ENCODE measurements around the gene SETD7. TPM values are rescaled to one million over a fixed set of nuclear protein-coding genes. Genes with fewer than 3 reads are reported as not detected.

Gene SETD7
- total and polyA plus RNA-seq, 2 of the 4 experiments (the other 2 are of a cell fraction), result 17.0 to 46.6 TPM

DNA sequence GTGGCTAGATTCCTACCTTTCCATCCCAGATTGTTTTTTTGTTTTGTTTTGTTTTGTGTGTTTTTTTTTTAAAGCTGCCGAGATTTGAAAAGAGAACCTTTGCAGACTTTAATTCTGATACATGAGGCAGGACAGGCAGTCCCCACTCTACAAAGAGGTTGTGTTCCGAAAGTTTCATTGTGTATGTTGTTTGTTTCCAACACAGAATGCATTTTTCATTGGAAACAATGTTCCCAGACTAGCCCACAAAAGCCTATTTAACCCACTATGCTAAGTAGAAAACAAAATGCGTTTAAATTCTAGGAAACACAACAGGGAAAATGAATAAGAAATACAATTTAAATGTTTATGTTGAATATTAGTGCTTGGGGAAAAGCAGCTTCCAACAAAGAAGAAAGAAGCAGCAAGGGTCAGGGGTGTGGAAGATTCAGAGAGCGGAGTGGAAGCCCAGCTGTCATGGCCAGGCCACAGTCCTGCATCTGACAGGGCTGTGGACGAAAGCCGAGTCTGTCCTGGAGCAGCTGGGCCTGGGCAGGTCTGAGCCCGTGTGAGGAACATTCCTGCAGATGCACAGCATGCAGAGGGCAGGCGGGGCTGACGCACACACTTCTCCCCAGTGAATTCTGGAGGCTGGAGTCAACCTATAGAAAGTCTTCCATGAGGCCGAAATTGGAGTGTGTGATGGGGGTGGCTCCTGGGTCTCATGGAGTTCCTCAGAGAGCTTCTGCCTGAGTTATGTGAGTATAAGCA, 12.4 kb upstream of the SETD7 start:
- DNase-seq (no peak), ATAC-seq (ENCODE audit: low read depth) (peak; percentile 60)
- Histone ChIP-seq H3K36me3 (ENCODE audit: control insufficient read depth, insufficient read depth, low read length) (no peaks in the 10 kb centered on the region), H3K56ac (ENCODE audit: extremely low read depth, insufficient read depth, low read length) (no peak overlapping the region), H3K4ac (ENCODE audit: low read depth, low read length) (no peak overlapping the region), H3K79me1 (ENCODE audit: low read depth in 1 of 2, low read length in 2 of 2) (no peaks in the 10 kb centered on the region), H4K8ac (ENCODE audit: low read depth in 2 of 2, low read length in 2 of 2) (no peak overlapping the region), H3K9me3 (ENCODE audit: control insufficient read depth, insufficient read depth, low read length) (no peaks in the 10 kb centered on the region), H3K14ac (replicated peaks; ENCODE audit: low read depth, low read length) (no peak overlapping the region), H3K9me1 (ENCODE audit: insufficient read depth, low read length) (no peaks in the 10 kb centered on the region), H3K23ac (ENCODE audit: low read depth, low read length) (no peak overlapping the region; the same call in 1 of the 2 replicates), H2BK20ac (ENCODE audit: low read depth, low read length) (no peak overlapping the region), H2BK120ac (ENCODE audit: low read depth, low read length) (no peak overlapping the region), H3K27me3 (ENCODE audit: control insufficient read depth, insufficient read depth, low read length) (peaks cover 4% of the 10 kb centered on the region), H2AFZ (replicated peaks; ENCODE audit: low read length, poor library complexity) (peak overlapping the region; percentile 49), H3K27ac (ENCODE audit: insufficient read depth, low read length) (no peak overlapping the region), H2BK15ac (ENCODE audit: low read depth, low read length) (no peak overlapping the region), H3K4me2 (ENCODE audit: low read depth, low read length) (no peak overlapping the region), H4K5ac (ENCODE audit: low read depth, low read length) (no peak overlapping the region), H3K9ac (ENCODE audit: low read depth, low read length) (no peak overlapping the region), H3K4me1 (ENCODE audit: control insufficient read depth, insufficient read depth, low read length) (peaks cover 2% of the 10 kb centered on the region), H2BK5ac (ENCODE audit: low read depth, low read length, poor library complexity, severe bottlenecking) (no peak overlapping the region), H3K18ac (ENCODE audit: low read depth, low read length) (no peak overlapping the region), H3K4me3 (ENCODE audit: insufficient read depth, low read depth, low read length) (no peak overlapping the region), H4K91ac (ENCODE audit: insufficient read depth, low read depth, low read length) (no peak overlapping the region), H4K20me1 (ENCODE audit: insufficient read depth, low read length) (no peaks in the 10 kb centered on the region), H2AK5ac (ENCODE audit: low read depth, low read length) (no peak overlapping the region), H2AK9ac (replicated peaks; ENCODE audit: low read depth, low read length, poor library complexity) (no peak overlapping the region)
- intact Hi-C loops (cut with micrococcal nuclease), result loop anchor here (10.0 kb wide), 1 partner anchor 364 kb away; no protein-coding TSS in a partner anchor
- CTCF ChIA-PET, result no interaction called here
- no TSS peak for BruUV-seq (replicated peaks)
- POLR2A ChIA-PET (ENCODE audit: unreplicated experiment), result no interaction called here
- in situ Hi-C loops (cut with MboI; ENCODE audit: low sequenced_read_pairs), result no loop called here
- WGBS, 2 experiments (ENCODE audit: extremely low coverage in 2 of 2, insufficient read length in 1 of 2), result 86% methylated on average over 1 of the region's 10 CpGs; no CpG with 5 or more reads in 1 of the 2 experiments
- dilution Hi-C loops (cut with HindIII; ENCODE audit: low sequenced_read_pairs, unreplicated experiment), result no loop called here
- no peak for TF ChIP-seq CHD1 (IDR thresholded peaks at IDR 0.05; ENCODE audit: low read depth, low read length)
- no peak for TF ChIP-seq MAZ (IDR thresholded peaks at IDR 0.05; ENCODE audit: borderline replicate concordance, low read depth, low read length)
- TF ChIP-seq MXI1 (IDR thresholded peaks at IDR 0.05; ENCODE audit: borderline replicate concordance, low read depth, low read length), result no peak
- TF ChIP-seq MAFK (IDR thresholded peaks at IDR 0.05; ENCODE audit: low read depth, low read length), result no peak
- no peak for TF ChIP-seq NFE2L2 (IDR thresholded peaks at IDR 0.05; ENCODE audit: low read depth, low read length)
- no peak for TF ChIP-seq BHLHE40 (IDR thresholded peaks at IDR 0.05; ENCODE audit: low read depth, low read length)
- TF ChIP-seq RAD21 (IDR thresholded peaks at IDR 0.05; ENCODE audit: low read length), result no peak
- TF ChIP-seq FOS (IDR thresholded peaks at IDR 0.05; ENCODE audit: low read depth, low read length), result no peak
- no peak for TF ChIP-seq RFX5 (IDR thresholded peaks at IDR 0.05; ENCODE audit: low read depth, low read length)
- TF ChIP-seq, protein P1, sequence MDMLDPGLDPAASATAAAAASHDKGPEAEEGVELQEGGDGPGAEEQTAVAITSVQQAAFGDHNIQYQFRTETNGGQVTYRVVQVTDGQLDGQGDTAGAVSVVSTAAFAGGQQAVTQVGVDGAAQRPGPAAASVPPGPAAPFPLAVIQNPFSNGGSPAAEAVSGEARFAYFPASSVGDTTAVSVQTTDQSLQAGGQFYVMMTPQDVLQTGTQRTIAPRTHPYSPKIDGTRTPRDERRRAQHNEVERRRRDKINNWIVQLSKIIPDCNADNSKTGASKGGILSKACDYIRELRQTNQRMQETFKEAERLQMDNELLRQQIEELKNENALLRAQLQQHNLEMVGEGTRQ (IDR thresholded peaks at IDR 0.05; ENCODE audit: low read depth, low read length), result no peak
- TF ChIP-seq, protein P2, sequence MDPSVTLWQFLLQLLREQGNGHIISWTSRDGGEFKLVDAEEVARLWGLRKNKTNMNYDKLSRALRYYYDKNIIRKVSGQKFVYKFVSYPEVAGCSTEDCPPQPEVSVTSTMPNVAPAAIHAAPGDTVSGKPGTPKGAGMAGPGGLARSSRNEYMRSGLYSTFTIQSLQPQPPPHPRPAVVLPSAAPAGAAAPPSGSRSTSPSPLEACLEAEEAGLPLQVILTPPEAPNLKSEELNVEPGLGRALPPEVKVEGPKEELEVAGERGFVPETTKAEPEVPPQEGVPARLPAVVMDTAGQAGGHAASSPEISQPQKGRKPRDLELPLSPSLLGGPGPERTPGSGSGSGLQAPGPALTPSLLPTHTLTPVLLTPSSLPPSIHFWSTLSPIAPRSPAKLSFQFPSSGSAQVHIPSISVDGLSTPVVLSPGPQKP (IDR thresholded peaks at IDR 0.05; ENCODE audit: borderline replicate concordance, low read depth, low read length), result no peak
- no peak for TF ChIP-seq SMC3 (IDR thresholded peaks at IDR 0.05; ENCODE audit: low read depth, low read length)
- TF ChIP-seq CEBPB (IDR thresholded peaks at IDR 0.05; ENCODE audit: low read depth, low read length), result no peak
- TF ChIP-seq, protein P3, sequence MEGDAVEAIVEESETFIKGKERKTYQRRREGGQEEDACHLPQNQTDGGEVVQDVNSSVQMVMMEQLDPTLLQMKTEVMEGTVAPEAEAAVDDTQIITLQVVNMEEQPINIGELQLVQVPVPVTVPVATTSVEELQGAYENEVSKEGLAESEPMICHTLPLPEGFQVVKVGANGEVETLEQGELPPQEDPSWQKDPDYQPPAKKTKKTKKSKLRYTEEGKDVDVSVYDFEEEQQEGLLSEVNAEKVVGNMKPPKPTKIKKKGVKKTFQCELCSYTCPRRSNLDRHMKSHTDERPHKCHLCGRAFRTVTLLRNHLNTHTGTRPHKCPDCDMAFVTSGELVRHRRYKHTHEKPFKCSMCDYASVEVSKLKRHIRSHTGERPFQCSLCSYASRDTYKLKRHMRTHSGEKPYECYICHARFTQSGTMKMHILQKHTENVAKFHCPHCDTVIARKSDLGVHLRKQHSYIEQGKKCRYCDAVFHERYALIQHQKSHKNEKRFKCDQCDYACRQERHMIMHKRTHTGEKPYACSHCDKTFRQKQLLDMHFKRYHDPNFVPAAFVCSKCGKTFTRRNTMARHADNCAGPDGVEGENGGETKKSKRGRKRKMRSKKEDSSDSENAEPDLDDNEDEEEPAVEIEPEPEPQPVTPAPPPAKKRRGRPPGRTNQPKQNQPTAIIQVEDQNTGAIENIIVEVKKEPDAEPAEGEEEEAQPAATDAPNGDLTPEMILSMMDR (conservative IDR thresholded peaks at IDR 0.05; ENCODE audit: low read depth, low read length), result no peak
- TF ChIP-seq RCOR1 (IDR thresholded peaks at IDR 0.05; ENCODE audit: insufficient replicate concordance, low read length), result no peak
- no peak for TF ChIP-seq POLR2A (IDR thresholded peaks at IDR 0.05; ENCODE audit: low read depth, low read length)
